SK-N-SH (cell line): ENCODE results near the gene OPHN1.

Source experiments
- CTCF ChIP-seq: fragments of 200-600 bp; sonication (generic); IDR thresholded peaks from 2 replicates; pipeline ENCODE4 v1.6.1; 2017; ENCODE audit warnings: antibody characterized with exemption, mild to moderate bottlenecking, moderate library complexity
- EP300 ChIP-seq, 2 experiments: IDR thresholded peaks; 2 replicates each; pipeline versions ENCODE4 v1.4.0 to v1.6.1; 2012; ENCODE audit warnings: borderline replicate concordance in 1 of 2, low read depth in 1 of 2, low read length in 1 of 2
- EZH2phosphoT487 ChIP-seq: fragments of 200-600 bp; sonication (generic); IDR thresholded peaks from 2 replicates; pipeline ENCODE4 v1.6.1; 2017; ENCODE audit warnings: low read depth, mixed run types, mild to moderate bottlenecking, antibody characterized with exemption, moderate library complexity, borderline replicate concordance
- JUND ChIP-seq: IDR thresholded peaks from 2 replicates; pipeline ENCODE4 v1.4.0; 2012
- POLR2AphosphoS5 ChIP-seq: IDR thresholded peaks from 2 replicates; pipeline ENCODE4 v1.6.1; 2012; ENCODE audit warnings: low read depth, low read length
- RAD21 ChIP-seq: IDR thresholded peaks from 2 replicates; pipeline ENCODE4 v1.6.1; 2012; ENCODE audit warnings: mild to moderate bottlenecking, low read length
- RXRA ChIP-seq: IDR thresholded peaks from 2 replicates; pipeline ENCODE4 v1.4.0; 2012; ENCODE audit warnings: low read depth, mild to moderate bottlenecking, borderline replicate concordance
- SMC3 ChIP-seq: IDR thresholded peaks from 2 replicates; pipeline ENCODE4 v1.6.1; 2012; ENCODE audit warnings: low read depth, low read length, improper control_type of control experiment
- TCF12 ChIP-seq: IDR thresholded peaks from 2 replicates; pipeline ENCODE4 v1.4.0; 2012
- USF2 ChIP-seq: fragments of 150-350 bp; IDR thresholded peaks from 2 replicates; pipeline ENCODE4 v1.6.1; 2017; ENCODE audit warnings: antibody characterized with exemption, low read length, low read depth, borderline replicate concordance
- YY1 ChIP-seq: IDR thresholded peaks from 2 replicates; pipeline ENCODE4 v1.4.0; 2012; ENCODE audit warnings: low read depth, mild to moderate bottlenecking
- TF ChIP-seq, protein P1 (sequence below): IDR thresholded peaks from 2 replicates; pipeline ENCODE4 v1.6.1; 2012; ENCODE audit warnings: mild to moderate bottlenecking, low read depth, low read length, moderate library complexity
- TF ChIP-seq, protein P2 (sequence below): IDR thresholded peaks from 2 replicates; pipeline ENCODE4; 2012

- TF ChIP-seq EZH2phosphoT487 (no peak), CTCF (no peak), RXRA (no peak), EP300 (IDR thresholded peaks at IDR 0.05; ENCODE audit: borderline replicate concordance in 1 of 2, low read depth in 1 of 2, low read length in 1 of 2) (no peak), RAD21 (no peak), SMC3 (no peak), POLR2AphosphoS5 (no peak), JUND (no peak), YY1 (no peak), USF2 (no peak), TCF12 (no peak)
- TF ChIP-seq, protein P1, sequence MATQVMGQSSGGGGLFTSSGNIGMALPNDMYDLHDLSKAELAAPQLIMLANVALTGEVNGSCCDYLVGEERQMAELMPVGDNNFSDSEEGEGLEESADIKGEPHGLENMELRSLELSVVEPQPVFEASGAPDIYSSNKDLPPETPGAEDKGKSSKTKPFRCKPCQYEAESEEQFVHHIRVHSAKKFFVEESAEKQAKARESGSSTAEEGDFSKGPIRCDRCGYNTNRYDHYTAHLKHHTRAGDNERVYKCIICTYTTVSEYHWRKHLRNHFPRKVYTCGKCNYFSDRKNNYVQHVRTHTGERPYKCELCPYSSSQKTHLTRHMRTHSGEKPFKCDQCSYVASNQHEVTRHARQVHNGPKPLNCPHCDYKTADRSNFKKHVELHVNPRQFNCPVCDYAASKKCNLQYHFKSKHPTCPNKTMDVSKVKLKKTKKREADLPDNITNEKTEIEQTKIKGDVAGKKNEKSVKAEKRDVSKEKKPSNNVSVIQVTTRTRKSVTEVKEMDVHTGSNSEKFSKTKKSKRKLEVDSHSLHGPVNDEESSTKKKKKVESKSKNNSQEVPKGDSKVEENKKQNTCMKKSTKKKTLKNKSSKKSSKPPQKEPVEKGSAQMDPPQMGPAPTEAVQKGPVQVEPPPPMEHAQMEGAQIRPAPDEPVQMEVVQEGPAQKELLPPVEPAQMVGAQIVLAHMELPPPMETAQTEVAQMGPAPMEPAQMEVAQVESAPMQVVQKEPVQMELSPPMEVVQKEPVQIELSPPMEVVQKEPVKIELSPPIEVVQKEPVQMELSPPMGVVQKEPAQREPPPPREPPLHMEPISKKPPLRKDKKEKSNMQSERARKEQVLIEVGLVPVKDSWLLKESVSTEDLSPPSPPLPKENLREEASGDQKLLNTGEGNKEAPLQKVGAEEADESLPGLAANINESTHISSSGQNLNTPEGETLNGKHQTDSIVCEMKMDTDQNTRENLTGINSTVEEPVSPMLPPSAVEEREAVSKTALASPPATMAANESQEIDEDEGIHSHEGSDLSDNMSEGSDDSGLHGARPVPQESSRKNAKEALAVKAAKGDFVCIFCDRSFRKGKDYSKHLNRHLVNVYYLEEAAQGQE, result no peak
- TF ChIP-seq, protein P2, sequence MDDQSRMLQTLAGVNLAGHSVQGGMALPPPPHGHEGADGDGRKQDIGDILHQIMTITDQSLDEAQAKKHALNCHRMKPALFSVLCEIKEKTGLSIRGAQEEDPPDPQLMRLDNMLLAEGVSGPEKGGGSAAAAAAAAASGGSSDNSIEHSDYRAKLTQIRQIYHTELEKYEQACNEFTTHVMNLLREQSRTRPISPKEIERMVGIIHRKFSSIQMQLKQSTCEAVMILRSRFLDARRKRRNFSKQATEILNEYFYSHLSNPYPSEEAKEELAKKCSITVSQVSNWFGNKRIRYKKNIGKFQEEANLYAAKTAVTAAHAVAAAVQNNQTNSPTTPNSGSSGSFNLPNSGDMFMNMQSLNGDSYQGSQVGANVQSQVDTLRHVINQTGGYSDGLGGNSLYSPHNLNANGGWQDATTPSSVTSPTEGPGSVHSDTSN, result no peak
Observed at GRCh38 chrX:68403522-68403921, 29.8 kb downstream of the OPHN1 start.
